ENCODE results near the gene EFHC1. TPM values are rescaled to one million over a fixed set of nuclear protein-coding genes. Genes with fewer than 3 reads are reported as not detected.

The EFHC1 gene, protein sequence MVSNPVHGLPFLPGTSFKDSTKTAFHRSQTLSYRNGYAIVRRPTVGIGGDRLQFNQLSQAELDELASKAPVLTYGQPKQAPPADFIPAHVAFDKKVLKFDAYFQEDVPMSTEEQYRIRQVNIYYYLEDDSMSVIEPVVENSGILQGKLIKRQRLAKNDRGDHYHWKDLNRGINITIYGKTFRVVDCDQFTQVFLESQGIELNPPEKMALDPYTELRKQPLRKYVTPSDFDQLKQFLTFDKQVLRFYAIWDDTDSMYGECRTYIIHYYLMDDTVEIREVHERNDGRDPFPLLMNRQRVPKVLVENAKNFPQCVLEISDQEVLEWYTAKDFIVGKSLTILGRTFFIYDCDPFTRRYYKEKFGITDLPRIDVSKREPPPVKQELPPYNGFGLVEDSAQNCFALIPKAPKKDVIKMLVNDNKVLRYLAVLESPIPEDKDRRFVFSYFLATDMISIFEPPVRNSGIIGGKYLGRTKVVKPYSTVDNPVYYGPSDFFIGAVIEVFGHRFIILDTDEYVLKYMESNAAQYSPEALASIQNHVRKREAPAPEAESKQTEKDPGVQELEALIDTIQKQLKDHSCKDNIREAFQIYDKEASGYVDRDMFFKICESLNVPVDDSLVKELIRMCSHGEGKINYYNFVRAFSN
- total RNA-seq, result 33.9 TPM
- polyA plus RNA-seq (ENCODE audit: insufficient read depth, low read depth, low replicate concordance), result 25.4 TPM
- long read RNA-seq, donor 1, full-length matches to known transcripts, result 5 of 11 reads
- long read RNA-seq, donor 1, partial matches to known transcripts, result 6 of 11 reads
- long read RNA-seq, donor 1, other reads (novel, unspliced or antisense), result 0 of 11 reads
- long read RNA-seq, donor 2, partial matches to known transcripts, result 6 of 14 reads
- long read RNA-seq, donor 2, other reads (novel, unspliced or antisense), result 5 of 14 reads
- long read RNA-seq, donor 3, full-length matches to known transcripts, result 4 of 13 reads
- long read RNA-seq, donor 3, partial matches to known transcripts, result 9 of 13 reads
- long read RNA-seq, donor 3, other reads (novel, unspliced or antisense), result 0 of 13 reads
- long read RNA-seq, donor 4, full-length matches to known transcripts, result 4 of 19 reads
- long read RNA-seq, donor 4, partial matches to known transcripts, result 5 of 19 reads
- long read RNA-seq, donor 4, other reads (novel, unspliced or antisense), result 10 of 19 reads
- long read RNA-seq, donor 5, result 0 reads
- long read RNA-seq, donor 6, partial matches to known transcripts, result 5 of 7 reads
- long read RNA-seq, donor 6, other reads (novel, unspliced or antisense), result 0 of 7 reads
- long read RNA-seq, donor 7, full-length matches to known transcripts, result 14 of 34 reads
- long read RNA-seq, donor 7, partial matches to known transcripts, result 13 of 34 reads
- long read RNA-seq, donor 7, other reads (novel, unspliced or antisense), result 7 of 34 reads
- long read RNA-seq, donor 8, full-length matches to known transcripts, result 8 of 13 reads
- long read RNA-seq, donor 8, partial matches to known transcripts, result 5 of 13 reads
- long read RNA-seq, donor 8, other reads (novel, unspliced or antisense), result 0 of 13 reads
- long read RNA-seq, donor 9, full-length matches to known transcripts, result 5 of 5 reads
- long read RNA-seq, donor 9, partial matches to known transcripts, result 0 of 5 reads
- long read RNA-seq, donor 9, other reads (novel, unspliced or antisense), result 0 of 5 reads
- long read RNA-seq, donor 10, full-length matches to known transcripts, result 2 of 12 reads
- long read RNA-seq, donor 10, partial matches to known transcripts, result 10 of 12 reads
- long read RNA-seq, donor 10, other reads (novel, unspliced or antisense), result 0 of 12 reads

- FAIRE-seq (peak; percentile 79), DNase-seq (peak; percentile 99)
- H3K27ac ChIP-seq (ENCODE audit: low read depth in 2 of 2, low read length in 2 of 2), result peak within 1 kb of the TSS; percentile 89 to 90
- TF ChIP-seq, protein P1, sequence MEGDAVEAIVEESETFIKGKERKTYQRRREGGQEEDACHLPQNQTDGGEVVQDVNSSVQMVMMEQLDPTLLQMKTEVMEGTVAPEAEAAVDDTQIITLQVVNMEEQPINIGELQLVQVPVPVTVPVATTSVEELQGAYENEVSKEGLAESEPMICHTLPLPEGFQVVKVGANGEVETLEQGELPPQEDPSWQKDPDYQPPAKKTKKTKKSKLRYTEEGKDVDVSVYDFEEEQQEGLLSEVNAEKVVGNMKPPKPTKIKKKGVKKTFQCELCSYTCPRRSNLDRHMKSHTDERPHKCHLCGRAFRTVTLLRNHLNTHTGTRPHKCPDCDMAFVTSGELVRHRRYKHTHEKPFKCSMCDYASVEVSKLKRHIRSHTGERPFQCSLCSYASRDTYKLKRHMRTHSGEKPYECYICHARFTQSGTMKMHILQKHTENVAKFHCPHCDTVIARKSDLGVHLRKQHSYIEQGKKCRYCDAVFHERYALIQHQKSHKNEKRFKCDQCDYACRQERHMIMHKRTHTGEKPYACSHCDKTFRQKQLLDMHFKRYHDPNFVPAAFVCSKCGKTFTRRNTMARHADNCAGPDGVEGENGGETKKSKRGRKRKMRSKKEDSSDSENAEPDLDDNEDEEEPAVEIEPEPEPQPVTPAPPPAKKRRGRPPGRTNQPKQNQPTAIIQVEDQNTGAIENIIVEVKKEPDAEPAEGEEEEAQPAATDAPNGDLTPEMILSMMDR (IDR thresholded peaks at IDR 0.05; ENCODE audit: borderline replicate concordance, extremely low read depth, insufficient read depth), result no peak
- peak within 1 kb of the TSS; percentile 92 to 100 (median 99) for H3K4me3 ChIP-seq (ENCODE audit: low read length in 3 of 3)
- no peaks in the 10 kb centered on the region for H3K36me3 ChIP-seq (ENCODE audit: control insufficient read depth in 2 of 3, insufficient read depth in 3 of 3, low read length in 3 of 3)
- H3K4me1 ChIP-seq (ENCODE audit: control insufficient read depth in 2 of 3, insufficient read depth in 2 of 3, low read depth in 1 of 3, low read length in 3 of 3), result peaks cover 0 to 4% (median 3%) of the 10 kb centered on the region in 3 donors
- no peaks in the 10 kb centered on the region for H3K9me3 ChIP-seq (ENCODE audit: control insufficient read depth in 2 of 3, insufficient read depth in 1 of 3, low read length in 3 of 3)
- intact Hi-C loops (cut with DNase I), result loop anchor here (5.0 kb wide), 1 partner anchor 177 kb away; no protein-coding TSS in a partner anchor
- peak within 1 kb of the TSS; percentile 81 to 99 (median 84) for H3K9ac ChIP-seq (ENCODE audit: low read length in 3 of 3)
- no peaks in the 10 kb centered on the region for H3K27me3 ChIP-seq (ENCODE audit: control insufficient read depth, insufficient read depth, low read length)
Measured at GRCh38 chr6:52419809-52420667, at the start of gene EFHC1. TSS of gene EFHC1 (plus strand) at chr6:52420342. CDS start at chr6:52420411, 69 bp downstream.

- peak in 1 of 5 donors; percentile 7 for DNase-seq
- no peaks in the 10 kb centered on the region for H3K27me3 ChIP-seq (ENCODE audit: control insufficient read depth, insufficient read depth, low read length)
- no peak overlapping the region for H3K27ac ChIP-seq (ENCODE audit: low read depth in 2 of 2, low read length in 2 of 2)
- TF ChIP-seq, protein P1 (IDR thresholded peaks at IDR 0.05; ENCODE audit: borderline replicate concordance, extremely low read depth, insufficient read depth), result no peak
- no peak overlapping the region for H3K9ac ChIP-seq (ENCODE audit: low read length in 3 of 3)
- H3K4me3 ChIP-seq (ENCODE audit: low read length in 3 of 3), result no peak overlapping the region
- FAIRE-seq, result no peak
- H3K36me3 ChIP-seq (ENCODE audit: control insufficient read depth in 2 of 3, insufficient read depth in 3 of 3, low read length in 3 of 3), result no peaks in the 10 kb centered on the region
- no peaks in the 10 kb centered on the region for H3K9me3 ChIP-seq (ENCODE audit: control insufficient read depth in 2 of 3, insufficient read depth in 1 of 3, low read length in 3 of 3)
- intact Hi-C loops (cut with DNase I), result no loop called here
- H3K4me1 ChIP-seq (ENCODE audit: control insufficient read depth in 2 of 3, insufficient read depth in 2 of 3, low read depth in 1 of 3, low read length in 3 of 3), result no peaks in the 10 kb centered on the region
Measured at GRCh38 chr6:52371656-52372191, 48.4 kb upstream of the EFHC1 start.

Measured in kidney (tissue), 22 donors.